Head of caudate nucleus (tissue), 42 donors: ENCODE data around the gene CKB.

Experiments used
- DNase-seq, 42 donors: peaks; one replicate each; pipeline versions ENCODE4 v3.0.0 to v3.0.0-alpha.2; 2020 to 2021; ENCODE audit warnings: mixed read lengths in 7 of 42
- intact Hi-C: fragments of 100-400 bp; cut with DNase I; formaldehyde crosslinking; loops from one replicate; pipeline ENCODE4 v1.15.0; 2022

Gene CKB

DNA sequence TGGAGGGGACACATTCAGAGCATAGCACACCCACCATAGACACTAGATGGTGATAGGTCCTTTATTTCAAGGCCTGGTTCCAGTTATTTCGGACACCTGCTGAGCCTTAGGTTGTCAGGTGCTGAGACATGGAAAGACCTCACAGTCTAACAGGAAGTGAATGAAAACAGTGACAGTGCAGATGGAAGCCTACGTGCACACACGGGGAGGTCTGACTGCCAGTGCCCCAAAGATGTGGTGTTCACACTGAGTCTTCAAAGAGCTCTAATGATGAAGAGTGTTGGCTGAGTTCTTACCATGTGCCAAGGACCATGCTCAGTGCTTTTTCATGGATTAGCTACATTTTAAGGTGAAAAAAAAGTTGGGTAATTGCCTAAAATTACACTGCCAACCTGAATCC lies 46.6 kb downstream of the CKB start:
- no peak for DNase-seq
- intact Hi-C loops: no loop called here

DNA sequence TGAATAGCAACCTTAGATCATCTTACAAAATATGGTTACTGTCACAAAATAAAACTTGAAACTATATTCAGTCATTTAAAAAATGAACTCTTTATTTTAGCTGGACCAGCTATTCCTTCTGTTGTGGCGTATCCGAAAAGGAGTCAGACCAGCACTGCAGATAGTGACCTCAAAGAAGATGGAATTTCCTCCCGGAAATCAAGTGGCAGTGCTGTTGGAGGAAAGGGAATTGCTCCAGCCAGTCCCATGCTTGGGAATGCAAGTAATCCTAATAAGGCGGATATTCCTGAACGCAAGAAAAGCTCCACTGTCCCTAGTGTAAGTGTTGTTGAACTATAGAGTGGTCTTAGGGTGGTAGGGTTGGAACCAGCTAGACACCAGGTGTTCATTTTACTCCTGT lies 47.7 kb downstream of the CKB start:
- DNase-seq: no peak
- intact Hi-C loops: no loop called here

DNA sequence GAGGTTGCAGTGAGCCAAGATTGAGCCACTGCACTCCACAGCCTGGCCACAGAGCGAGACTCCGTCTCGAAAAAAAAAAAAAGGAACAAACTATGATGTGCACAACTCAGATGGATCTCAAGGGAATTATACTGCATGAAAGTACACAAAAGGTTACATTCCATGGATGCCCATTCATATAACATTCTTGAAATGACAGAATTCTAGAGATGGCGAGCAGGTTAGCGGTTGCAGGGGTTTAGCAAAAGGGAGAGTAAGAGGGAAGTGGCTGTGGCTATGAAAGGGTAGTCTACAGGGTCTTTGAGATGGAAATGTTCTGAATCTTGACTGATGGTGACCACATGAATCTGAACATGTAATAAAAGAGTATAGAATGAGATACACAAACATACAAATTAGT lies 49.7 kb downstream of the CKB start:
- no peak for DNase-seq

More for the DNA sequence above, 49.7 kb downstream of the CKB start:
- intact Hi-C loops: no loop called here
